HCT116 (cell line): ENCODE results near the gene USP32. TPM values are rescaled to one million over a fixed set of nuclear protein-coding genes. Genes with fewer than 3 reads are reported as not detected.

Source experiments
- ATAC-seq: fragments of 200-7000 bp; cut with Tn5 transposase; 2 replicates; pipeline ENCODE4 v1.9.1; 2020; ENCODE audit warnings: mild to moderate bottlenecking, moderate library complexity
- BruUV-seq: library from RNA; stranded (reverse); fragments of 400-500 nt; replicated peaks from 2 replicates; lab custom pipeline; 2021; lab: Mats Ljungman, UMichigan
- CTCF ChIA-PET: fragments of 300-600 bp; sonication (Branson Sonifier 250); formaldehyde crosslinking; loops from one replicate; lab custom pipeline; 2021; ENCODE audit warnings: antibody characterized with exemption; lab: Charles Lee
- POLR2A ChIA-PET: fragments of 300-600, 350-600 bp; sonication (Branson Sonifier 250); formaldehyde crosslinking; loops from one replicate; lab custom pipeline; 2021; ENCODE audit warnings: antibody characterized with exemption; lab: Charles Lee
- RAD21 ChIA-PET, 2 experiments: fragments of 300-600 bp; sonication (Branson Sonifier 250); formaldehyde crosslinking; loops; one replicate each; lab custom pipeline; 2023; ENCODE audit warnings: low total read pairs in 2 of 2; ENCODE audit not compliant: uncharacterized antibody in 2 of 2, unreplicated experiment in 2 of 2, low non-redundant PET in 1 of 2; lab: Charles Lee
- DNase-seq: peaks from one replicate; pipeline ENCODE4 v3.0.0-alpha.2; 2010; ENCODE audit warnings: low read depth, low spot score
- H2AFZ ChIP-seq: fragments of 200-600 bp; shearing (Covaris generic), sonication (generic); 2 replicates; pipeline ENCODE4 v1.6.1; 2017; ENCODE audit warnings: low read depth, mixed run types, mixed read lengths, antibody characterized with exemption, low read length; ENCODE audit not compliant: poor library complexity, severe bottlenecking
- H3K27ac ChIP-seq: 2 replicates; pipeline ENCODE4 v1.5.1; 2012; ENCODE audit warnings: low read depth, low read length
- H3K27me3 ChIP-seq: fragments of 200-600 bp; sonication (generic); 2 replicates; pipeline ENCODE4 v1.6.1; 2016; ENCODE audit warnings: mixed run types, low read length, mixed read lengths; ENCODE audit not compliant: insufficient read depth
- H3K36me3 ChIP-seq, 2 experiments: fragments of 200-500 bp in 1 of 2; fragments of 200-600 bp in 1 of 2; sonication (Bioruptor generic) in 1 of 2; sonication (generic) in 1 of 2; 2 replicates each; pipeline versions ENCODE4 v1.5.1 to v1.6.1; 2014 to 2016; ENCODE audit warnings: low read length in 2 of 2, inconsistent platforms in 1 of 2, mixed read lengths in 1 of 2, mixed run types in 1 of 2; ENCODE audit not compliant: insufficient read depth in 2 of 2, control insufficient read depth in 1 of 2
- H3K4me1 ChIP-seq, 2 experiments: fragments of 200-600 bp in 1 of 2; sonication (generic) in 1 of 2; 2 replicates each; pipeline versions ENCODE4 v1.5.1 to v1.6.1; 2012 to 2017; ENCODE audit warnings: low read length in 2 of 2, inconsistent platforms in 1 of 2, mild to moderate bottlenecking in 1 of 2, mixed read lengths in 1 of 2, mixed run types in 1 of 2, moderate library complexity in 1 of 2; ENCODE audit not compliant: insufficient read depth in 2 of 2, control insufficient read depth in 1 of 2
- H3K4me2 ChIP-seq: fragments of 200-600 bp; sonication (generic); 2 replicates; pipeline ENCODE4 v1.6.1; 2017; ENCODE audit warnings: mixed run types, low read length, mixed read lengths
- H3K4me3 ChIP-seq, 2 experiments: fragments of 200-600 bp in 1 of 2; sonication (generic) in 1 of 2; replicated peaks in 1 of 2; 2 replicates each; pipeline ENCODE4 v1.5.1; 2011 to 2016; ENCODE audit warnings: low read length in 2 of 2, control low read depth in 1 of 2, low read depth in 1 of 2, mild to moderate bottlenecking in 1 of 2, mixed read lengths in 1 of 2, mixed run types in 1 of 2
- H3K79me2 ChIP-seq: fragments of 200-600 bp; sonication (generic); 2 replicates; pipeline ENCODE4 v1.6.1; 2017; ENCODE audit warnings: mild to moderate bottlenecking, mixed run types, low read length, moderate library complexity, mixed read lengths; ENCODE audit not compliant: insufficient read depth
- H3K9ac ChIP-seq: fragments of 200-600 bp; sonication (generic); 2 replicates; pipeline ENCODE4 v1.6.1; 2016; ENCODE audit warnings: low read length, mixed read lengths
- H3K9me2 ChIP-seq: fragments of 200-600 bp; sonication (generic), shearing (Covaris generic); 2 replicates; pipeline ENCODE4 v1.6.1; 2017; ENCODE audit warnings: mixed run types, mild to moderate bottlenecking, moderate library complexity; ENCODE audit not compliant: insufficient read depth
- H3K9me3 ChIP-seq, 2 experiments: fragments of 200-500 bp in 1 of 2; fragments of 200-600 bp in 1 of 2; sonication (Bioruptor generic) in 1 of 2; sonication (generic) in 1 of 2; 2 replicates each; pipeline ENCODE4 v1.6.1; 2014 to 2017; ENCODE audit warnings: low read length in 2 of 2, mixed read lengths in 2 of 2, inconsistent platforms in 1 of 2, low read depth in 1 of 2, mild to moderate bottlenecking in 1 of 2, mixed run types in 1 of 2, moderate library complexity in 1 of 2; ENCODE audit not compliant: control insufficient read depth in 1 of 2, insufficient read depth in 1 of 2
- H4K20me1 ChIP-seq: fragments of 200-600 bp; sonication (generic), shearing (Covaris generic); 2 replicates; pipeline ENCODE4 v1.6.1; 2017; ENCODE audit warnings: mixed run types, mild to moderate bottlenecking, moderate library complexity; ENCODE audit not compliant: insufficient read depth
- EZH2 ChIP-seq: fragments of 200-600 bp; sonication (generic); IDR thresholded peaks from 2 replicates; pipeline ENCODE4 v1.6.1; 2017; ENCODE audit warnings: antibody characterized with exemption, mixed run types
- EZH2phosphoT487 ChIP-seq: fragments of 200-600 bp; IDR thresholded peaks from 2 replicates; pipeline ENCODE4 v1.6.1; 2018; ENCODE audit warnings: antibody characterized with exemption, borderline replicate concordance
- FOSL1 ChIP-seq: IDR thresholded peaks from 2 replicates; pipeline ENCODE4 v1.6.1; 2012; ENCODE audit warnings: low read depth
- RAD21 ChIP-seq: IDR thresholded peaks from 2 replicates; pipeline ENCODE4 v1.6.1; 2012; ENCODE audit warnings: low read depth, mild to moderate bottlenecking
- SIN3A ChIP-seq: IDR thresholded peaks from 2 replicates; pipeline ENCODE4 v1.6.1; 2012; ENCODE audit warnings: low read depth
- SP1 ChIP-seq: IDR thresholded peaks from 2 replicates; pipeline ENCODE4 v1.6.1; 2012; ENCODE audit warnings: low read depth
- SRF ChIP-seq: IDR thresholded peaks from 2 replicates; pipeline ENCODE4 v1.6.1; 2012; ENCODE audit warnings: low read depth
- YY1 ChIP-seq: IDR thresholded peaks from 2 replicates; pipeline ENCODE4 v1.6.1; 2011; ENCODE audit warnings: low read length, low read depth, moderate library complexity, mild to moderate bottlenecking; ENCODE audit not compliant: insufficient replicate concordance; ENCODE audit errors: extremely low read depth
- ZNF274 ChIP-seq: fragments of 200-500 bp; sonication (Bioruptor generic); IDR thresholded peaks from 2 replicates; pipeline ENCODE4 v1.6.1; 2014; ENCODE audit warnings: mild to moderate bottlenecking, low read depth, low read length, inconsistent platforms
- intact Hi-C: fragments of 100-400 bp; cut with micrococcal nuclease; formaldehyde crosslinking; loops from 2 replicates; pipeline ENCODE4 v1.10.0; 2022
- total RNA-seq: library from RNA; stranded (reverse); gene quantifications from one replicate; pipeline ENCODE4 v1.2.1, GENCODE V29; 2021; ENCODE audit not compliant: unreplicated experiment
- TF ChIP-seq, protein P1 (sequence below): IDR thresholded peaks from 2 replicates; pipeline ENCODE4 v1.6.1; 2012
- TF ChIP-seq, protein P2 (sequence below), 3 experiments: fragments of 200-600 bp in 1 of 3; sonication (generic) in 1 of 3; IDR thresholded peaks in 2 of 3; conservative IDR thresholded peaks in 1 of 3; 2 replicates each; pipeline ENCODE4 v1.5.1; 2012 to 2017; ENCODE audit warnings: low read depth in 2 of 3, low read length in 2 of 3, antibody characterized with exemption in 1 of 3, borderline replicate concordance in 1 of 3, control low read depth in 1 of 3, mild to moderate bottlenecking in 1 of 3, mixed read lengths in 1 of 3, mixed run types in 1 of 3, moderate library complexity in 1 of 3; ENCODE audit not compliant: insufficient read depth in 1 of 3

Gene USP32
- total RNA-seq, 1 experiment from 2014 or later: 67.0 TPM

DNA sequence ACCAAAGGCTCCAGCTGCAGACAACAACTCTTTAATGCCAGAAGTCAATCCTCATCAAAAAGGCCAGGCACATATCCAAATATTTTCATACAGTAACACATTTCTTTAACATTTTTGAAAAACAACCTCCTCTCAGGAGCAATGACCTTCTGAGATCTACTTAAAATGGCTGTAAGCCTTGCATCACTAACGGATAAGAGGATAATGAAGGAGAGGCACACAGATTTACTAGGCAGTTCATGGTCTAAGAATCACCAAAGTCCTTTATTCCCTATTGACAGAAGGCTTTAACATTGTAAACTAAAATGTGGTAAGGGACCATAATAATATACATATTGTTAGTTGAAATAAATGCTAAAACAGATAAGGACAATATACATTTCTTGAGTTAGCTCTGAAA is 114.7 kb downstream of the USP32 start (continued):
- TF ChIP-seq ZNF274 (no peak), SP1 (no peak)

DNA sequence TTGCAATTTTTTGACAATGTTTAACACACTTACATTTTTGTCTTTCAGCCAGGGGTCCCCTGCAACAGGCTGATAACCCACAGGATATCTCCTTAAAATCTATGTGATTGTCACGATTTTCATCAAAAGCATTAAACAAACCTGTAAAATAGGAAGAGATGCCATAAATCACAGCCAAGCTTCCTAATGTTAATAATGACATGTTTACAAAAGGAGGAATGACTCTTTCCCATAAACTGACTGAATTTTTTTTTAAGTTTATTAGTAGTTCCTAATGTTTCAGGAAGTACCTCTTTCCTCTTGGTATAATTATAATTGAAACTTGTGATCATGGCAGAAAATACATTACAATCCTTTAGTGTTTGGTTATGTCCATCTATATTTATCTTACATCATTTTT is 122.5 kb downstream of the USP32 start:
- ChIA-PET POLR2A (no interaction called here), CTCF (no interaction called here), RAD21 (no interaction called here)
- no peak overlapping the region for H3K9ac ChIP-seq
- no peaks in the 10 kb centered on the region for H3K27me3 ChIP-seq
- intact Hi-C loops: no loop called here
- no peak overlapping the region for H3K27ac ChIP-seq
- ATAC-seq (no peak), DNase-seq (no peak)
- no peaks in the 10 kb centered on the region; the same call in 1 of the 2 replicates for H3K79me2 ChIP-seq
- TF ChIP-seq SIN3A: no peak
- TF ChIP-seq RAD21: no peak
- TF ChIP-seq EZH2phosphoT487: no peak
- TF ChIP-seq, protein P1, sequence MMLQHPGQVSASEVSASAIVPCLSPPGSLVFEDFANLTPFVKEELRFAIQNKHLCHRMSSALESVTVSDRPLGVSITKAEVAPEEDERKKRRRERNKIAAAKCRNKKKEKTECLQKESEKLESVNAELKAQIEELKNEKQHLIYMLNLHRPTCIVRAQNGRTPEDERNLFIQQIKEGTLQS: no peak
- no peak for TF ChIP-seq EZH2
- TF ChIP-seq YY1: no peak
- TF ChIP-seq, protein P2, sequence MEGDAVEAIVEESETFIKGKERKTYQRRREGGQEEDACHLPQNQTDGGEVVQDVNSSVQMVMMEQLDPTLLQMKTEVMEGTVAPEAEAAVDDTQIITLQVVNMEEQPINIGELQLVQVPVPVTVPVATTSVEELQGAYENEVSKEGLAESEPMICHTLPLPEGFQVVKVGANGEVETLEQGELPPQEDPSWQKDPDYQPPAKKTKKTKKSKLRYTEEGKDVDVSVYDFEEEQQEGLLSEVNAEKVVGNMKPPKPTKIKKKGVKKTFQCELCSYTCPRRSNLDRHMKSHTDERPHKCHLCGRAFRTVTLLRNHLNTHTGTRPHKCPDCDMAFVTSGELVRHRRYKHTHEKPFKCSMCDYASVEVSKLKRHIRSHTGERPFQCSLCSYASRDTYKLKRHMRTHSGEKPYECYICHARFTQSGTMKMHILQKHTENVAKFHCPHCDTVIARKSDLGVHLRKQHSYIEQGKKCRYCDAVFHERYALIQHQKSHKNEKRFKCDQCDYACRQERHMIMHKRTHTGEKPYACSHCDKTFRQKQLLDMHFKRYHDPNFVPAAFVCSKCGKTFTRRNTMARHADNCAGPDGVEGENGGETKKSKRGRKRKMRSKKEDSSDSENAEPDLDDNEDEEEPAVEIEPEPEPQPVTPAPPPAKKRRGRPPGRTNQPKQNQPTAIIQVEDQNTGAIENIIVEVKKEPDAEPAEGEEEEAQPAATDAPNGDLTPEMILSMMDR (IDR thresholded peaks at IDR 0.05 in 2 of 3, conservative IDR thresholded peaks at IDR 0.05 in 1 of 3; ENCODE audit: borderline replicate concordance in 1 of 3, insufficient read depth in 1 of 3, low read depth in 2 of 3, low read length in 2 of 3): no peak
- no peak for TF ChIP-seq ZNF274
- no peak for TF ChIP-seq SRF
- TF ChIP-seq FOSL1: no peak
- no peaks in the 10 kb centered on the region for H4K20me1 ChIP-seq
- no peaks in the 10 kb centered on the region for H3K9me3 ChIP-seq
- H3K4me1 ChIP-seq: peaks cover 0 to 5% of the 10 kb centered on the region in 2 experiments; a peak in 1 of 4 replicates
- H3K4me2 ChIP-seq: no peak overlapping the region
- BruUV-seq: no TSS peak
- no peak overlapping the region for H2AFZ ChIP-seq
- no peak overlapping the region for H3K4me3 ChIP-seq
- H3K36me3 ChIP-seq: no peaks in the 10 kb centered on the region
- H3K9me2 ChIP-seq: no peaks in the 10 kb centered on the region
